ENCODE data around the gene CSMD2.

- no peak for TF ChIP-seq CTCF (conservative IDR thresholded peaks at IDR 0.05; ENCODE audit: low read depth in 2 of 2)
- TF ChIP-seq EZH2phosphoT487 (IDR thresholded peaks at IDR 0.05; ENCODE audit: unreplicated experiment), result no peak
- TF ChIP-seq POLR2AphosphoS5 (IDR thresholded peaks at IDR 0.05; ENCODE audit: low read depth), result no peak
Measured at GRCh38 chr1:33586795-33587194, 578.2 kb downstream of the CSMD2 start.
